ENCODE results near the gene XIRP1. TPM values are rescaled to one million over a fixed set of nuclear protein-coding genes. Genes with fewer than 3 reads are reported as not detected.

Gene XIRP1
- total and polyA plus RNA-seq, 2 experiments from 2014 or later = not detected

GRCh38 chr3:39150148-39150802, 42.1 kb downstream of the XIRP1 start (continued):
- TF ChIP-seq ZNF462 (CRISPR knock-in tag; IDR thresholded peaks at IDR 0.05) (no peak), POLR2AphosphoS5 (IDR thresholded peaks at IDR 0.05; ENCODE audit: low read depth) (no peak), NANOG (IDR thresholded peaks at IDR 0.05; ENCODE audit: borderline replicate concordance) (no peak), ZNF331 (CRISPR knock-in tag; IDR thresholded peaks at IDR 0.05; ENCODE audit: low read depth) (no peak), CTCF (conservative IDR thresholded peaks at IDR 0.05; ENCODE audit: low read depth in 2 of 2) (no peak), EZH2phosphoT487 (IDR thresholded peaks at IDR 0.05; ENCODE audit: unreplicated experiment) (no peak), CREB1 (CRISPR knock-in tag; IDR thresholded peaks at IDR 0.05; ENCODE audit: low read depth) (no peak), JUNB (IDR thresholded peaks at IDR 0.05; ENCODE audit: unreplicated experiment) (no peak)

Measured in GM23338 (cell line).